Stomach (tissue), 4 donors: ENCODE data around the gene SUV39H1.

Source experiments
- CTCF ChIP-seq, 7 experiments: fragments of 450-650 bp in 4 of 7; fragments of 200-600 bp in 3 of 7; sonication (generic) in 3 of 7; IDR thresholded peaks; one replicate each; pipeline ENCODE4 v1.5.1; 2016 to 2019; ENCODE audit warnings: antibody characterized with exemption in 7 of 7, control low read depth in 2 of 7, mild to moderate bottlenecking in 1 of 7
- POLR2AphosphoS5 ChIP-seq, 3 donors: sonication (generic); formaldehyde crosslinking; IDR thresholded peaks; one replicate each; pipeline ENCODE4 v1.6.1; 2016; ENCODE audit warnings: antibody characterized with exemption in 3 of 3

- TF ChIP-seq CTCF (IDR thresholded peaks at IDR 0.05) (no peak), POLR2AphosphoS5 (IDR thresholded peaks at IDR 0.05) (no peak)
Observed at GRCh38 chrX:48696909-48697727, 584 bp downstream of the SUV39H1 start.
